Measurements from ENCODE around the gene SLC12A6. TPM values are rescaled to one million over a fixed set of nuclear protein-coding genes. Genes with fewer than 3 reads are reported as not detected.

SLC12A6 gene
- total RNA-seq, 1 experiment from 2014 or later, result 15.1 TPM

GRCh38 chr15:34318277-34319079, 19.1 kb downstream of the SLC12A6 start (continued):
- TF ChIP-seq ZBTB33 (IDR thresholded peaks at IDR 0.05; ENCODE audit: extremely low read depth, insufficient replicate concordance, low read length) (no peak), SRF (IDR thresholded peaks at IDR 0.05; ENCODE audit: low read depth) (no peak), POLR2AphosphoS5 (IDR thresholded peaks at IDR 0.05; ENCODE audit: low read depth, low read length) (peak; percentile 75), ZNF274 (IDR thresholded peaks at IDR 0.05; ENCODE audit: low read depth, low read length) (no peak), CTCF (IDR thresholded peaks at IDR 0.05 in 2 of 3, conservative IDR thresholded peaks at IDR 0.05 in 1 of 3; ENCODE audit: borderline replicate concordance in 1 of 3, insufficient read depth in 1 of 3, low read depth in 2 of 3, low read length in 2 of 3) (no peak), EZH2 (IDR thresholded peaks at IDR 0.05) (no peak)
